ENCODE data around the gene GZF1.
A peak's percentile ranks its signal among the peaks of the same experiment; 100 is the strongest.

GZF1 gene

DNA sequence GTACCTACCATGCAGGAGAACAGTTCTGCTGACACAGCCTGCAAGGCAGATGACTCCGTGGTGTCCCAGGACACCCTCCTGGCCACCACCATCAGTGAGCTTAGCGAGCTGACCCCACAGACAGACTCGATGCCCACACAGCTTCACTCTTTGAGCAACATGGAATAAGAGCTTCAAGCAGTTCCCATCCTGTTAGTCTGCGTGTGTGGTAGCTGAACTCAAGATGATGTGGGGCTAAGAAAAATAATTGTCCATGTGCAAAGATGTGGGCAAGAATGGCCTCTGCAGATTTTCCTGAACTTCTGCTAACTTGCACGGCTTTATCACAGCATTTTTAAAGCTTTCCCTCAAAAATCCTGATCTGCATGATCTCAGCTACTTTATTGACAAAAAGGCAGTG, 8.3 kb downstream of the GZF1 start:
- no peak for DNase-seq

DNA sequence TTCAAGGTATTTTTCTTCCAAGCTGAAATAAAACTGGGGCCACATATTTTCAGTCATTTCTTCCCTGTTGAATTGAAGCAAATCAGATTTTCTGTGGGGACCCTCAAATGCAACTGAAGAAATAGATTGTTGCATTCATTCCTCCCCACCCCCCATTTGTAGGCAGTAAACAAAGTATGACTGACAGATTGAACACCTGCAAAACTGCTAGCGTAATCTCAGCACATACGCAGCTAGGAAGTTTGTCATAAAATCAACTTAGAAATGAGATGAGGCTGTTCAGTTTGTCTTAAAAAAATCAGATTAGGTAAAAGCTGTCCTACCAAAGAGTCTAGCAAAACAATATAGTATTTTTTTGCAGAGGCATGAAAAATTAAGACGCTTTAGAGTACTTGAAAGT, 8.9 kb downstream of the GZF1 start:
- DNase-seq: no peak

DNA sequence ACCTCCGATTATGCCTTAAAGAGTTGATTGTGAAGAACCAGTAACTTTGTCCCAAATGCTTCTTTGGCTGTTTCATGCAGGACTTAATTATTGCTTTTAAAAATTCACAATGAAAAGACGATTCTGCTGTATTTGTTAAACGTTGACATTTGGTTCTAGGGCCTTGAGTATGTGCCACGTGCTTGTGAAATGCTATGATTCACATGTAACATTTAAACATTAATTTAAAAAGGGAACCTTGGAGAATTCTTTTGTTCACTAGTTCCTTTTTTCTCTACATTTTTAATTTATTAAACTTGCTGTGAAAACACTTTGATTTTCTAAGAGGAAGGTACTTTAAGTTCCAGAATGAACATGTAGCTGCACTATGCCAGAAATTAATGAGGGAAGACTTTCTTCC, 9.5 kb downstream of the GZF1 start:
- no peak for DNase-seq

DNA sequence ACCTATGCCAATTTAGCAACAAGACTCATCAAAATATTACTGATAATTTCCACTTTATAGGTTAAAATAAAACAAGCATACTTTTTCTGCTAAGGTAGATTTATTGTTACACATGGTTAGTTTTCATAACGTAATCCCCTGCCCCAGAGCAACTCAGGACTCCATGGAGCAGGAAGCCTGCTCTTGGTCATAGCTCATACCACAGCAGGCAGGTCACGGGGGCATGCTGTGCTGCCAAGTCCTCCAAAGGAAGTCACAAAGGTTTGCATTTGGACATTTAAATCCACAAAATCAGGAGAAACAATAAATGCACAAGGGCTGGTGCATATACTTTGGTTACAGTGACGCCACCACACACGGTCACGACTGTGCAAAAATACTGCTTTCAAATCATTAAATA, 12.5 kb downstream of the GZF1 start:
- no peak for DNase-seq

DNA sequence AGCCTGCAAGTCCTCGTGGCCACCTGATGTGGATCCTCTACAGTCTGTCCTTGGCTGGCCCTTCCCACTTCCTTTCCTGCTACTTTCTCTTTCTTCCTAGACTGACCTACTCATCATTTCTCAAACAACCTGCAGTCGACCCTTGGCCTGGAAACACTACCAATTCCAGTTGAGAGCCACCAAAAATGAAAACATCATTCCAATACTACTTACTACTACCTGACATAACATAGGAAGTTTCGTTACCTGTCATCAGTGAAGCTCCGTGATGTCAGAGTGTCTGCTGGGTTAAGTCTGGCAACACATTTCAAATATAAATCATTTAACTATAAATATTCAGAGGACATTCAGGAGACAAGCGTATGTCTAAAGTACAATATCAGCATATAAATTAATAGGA, 13.8 kb downstream of the GZF1 start:
- DNase-seq: no peak

DNA sequence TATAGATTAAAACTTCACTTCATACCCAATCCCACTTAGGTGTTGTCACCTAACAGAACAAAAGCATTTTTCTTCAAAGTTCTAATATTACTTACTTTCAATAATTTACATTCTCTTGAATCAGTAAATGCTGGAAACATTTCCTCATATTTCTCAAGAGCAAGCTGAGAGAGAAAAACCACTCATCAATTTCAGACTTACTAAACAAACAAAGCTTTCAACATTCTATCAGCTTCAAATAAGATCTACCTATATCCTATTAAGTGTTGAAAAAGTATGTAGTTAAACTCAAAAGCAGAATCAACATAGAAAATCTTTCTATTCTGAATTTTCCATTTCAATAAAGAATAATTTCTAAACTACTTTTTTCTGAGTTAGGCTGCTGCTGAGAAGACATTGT, 17.8 kb downstream of the GZF1 start:
- no peak for DNase-seq

DNA sequence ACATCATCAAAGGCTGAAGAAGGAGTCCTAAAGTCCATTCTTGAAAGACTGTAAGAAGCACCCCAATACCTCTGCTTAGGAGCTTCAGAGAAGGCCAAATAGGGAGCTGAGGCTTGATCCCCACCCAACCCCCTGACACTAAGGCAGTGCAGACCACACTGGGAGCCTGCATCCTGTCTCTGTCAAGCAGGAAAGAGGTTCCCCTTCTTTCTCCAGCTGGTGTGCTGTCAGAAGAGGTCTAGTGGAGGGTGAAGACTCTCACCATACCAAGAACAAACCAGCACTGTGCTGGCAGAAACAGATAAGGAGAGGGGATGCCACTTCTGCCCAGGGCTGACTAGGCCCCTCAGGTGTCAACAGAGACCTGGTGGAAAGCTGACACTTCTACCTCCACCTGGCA, 19.9 kb downstream of the GZF1 start:
- DNase-seq: no peak

DNA sequence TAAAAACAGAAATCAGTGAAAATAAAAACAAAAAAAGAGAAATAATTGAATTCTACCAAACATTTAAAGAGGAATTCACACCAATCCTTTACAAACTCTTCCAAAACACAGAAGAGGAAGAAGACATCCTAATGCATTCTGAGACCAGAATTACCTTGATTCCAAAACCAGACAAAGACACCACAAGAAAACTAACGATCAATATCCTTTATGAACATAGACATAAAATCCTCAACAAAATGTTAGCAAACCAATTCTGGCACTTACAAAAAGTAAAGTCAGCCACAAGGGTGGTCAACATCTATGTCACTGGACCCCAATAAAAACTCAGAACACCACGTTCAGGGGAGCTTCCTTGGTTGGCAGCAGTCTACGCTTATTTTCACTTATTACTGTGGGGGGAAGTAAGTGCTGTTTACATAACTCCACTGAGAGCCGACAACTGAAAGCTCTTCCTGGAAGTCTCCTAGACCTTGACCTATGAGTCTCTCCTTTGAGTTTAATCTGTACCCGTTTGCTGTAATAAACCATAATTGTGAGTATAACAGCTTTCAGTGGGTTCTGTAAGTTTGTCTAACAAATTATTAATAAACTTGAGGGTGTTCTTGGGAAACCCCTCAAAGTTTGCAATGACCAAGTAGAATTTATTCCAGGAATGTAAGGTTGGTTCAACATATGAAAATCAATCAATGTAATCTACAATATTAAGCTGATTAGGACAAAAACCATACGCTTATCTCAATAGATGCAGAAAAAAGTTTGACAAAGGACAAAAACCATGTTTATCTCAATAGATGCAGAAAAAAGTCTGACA, 24.5 kb downstream of the GZF1 start:
- no peak for DNase-seq

DNA sequence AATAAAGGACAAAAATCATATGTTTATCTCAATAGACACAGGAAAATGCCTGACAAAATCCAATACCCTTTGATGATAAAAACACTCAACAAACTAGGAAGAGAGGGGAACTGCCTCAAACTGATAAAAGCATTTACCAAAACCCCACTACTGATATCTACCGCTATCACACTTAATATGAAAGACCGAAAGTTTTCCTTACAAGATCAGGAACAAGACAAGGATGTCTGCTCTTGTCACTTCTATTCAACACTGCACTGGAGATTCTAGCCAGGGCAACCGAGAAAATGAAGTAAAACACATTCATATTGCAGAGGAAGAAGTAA, 25.1 kb downstream of the GZF1 start:
- DNase-seq: no peak

DNA sequence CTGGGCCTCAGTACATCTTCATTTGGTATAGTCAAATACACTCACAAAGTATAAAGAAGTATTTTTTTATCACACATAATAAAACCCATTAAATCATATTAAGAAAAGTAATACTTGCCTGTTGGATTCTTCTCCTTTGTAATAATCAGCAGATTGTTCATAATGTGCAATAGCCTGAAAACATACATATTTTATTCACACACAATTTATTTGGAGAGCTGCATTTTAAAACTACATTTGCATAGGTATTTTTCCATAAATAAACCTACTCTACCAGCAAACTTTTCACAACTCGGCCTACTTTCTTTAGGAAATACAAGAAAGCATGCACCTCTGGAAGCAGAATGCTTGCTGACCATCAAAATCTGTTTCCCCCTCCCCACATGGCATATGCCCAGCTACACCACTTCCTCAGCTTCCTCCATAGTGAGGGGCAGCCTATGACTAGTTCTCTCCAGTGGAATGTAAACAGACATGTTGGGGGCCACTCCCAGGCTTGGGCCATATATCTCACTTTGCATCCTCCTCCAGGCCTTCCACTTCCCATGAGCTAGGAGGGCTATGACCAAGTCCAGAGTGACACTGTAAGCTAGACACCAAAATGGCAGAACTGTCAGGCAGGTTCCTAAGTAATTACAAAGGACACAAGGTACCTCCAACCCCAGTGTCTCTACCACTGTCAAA, 28.3 kb downstream of the GZF1 start:
- no peak for DNase-seq

DNA sequence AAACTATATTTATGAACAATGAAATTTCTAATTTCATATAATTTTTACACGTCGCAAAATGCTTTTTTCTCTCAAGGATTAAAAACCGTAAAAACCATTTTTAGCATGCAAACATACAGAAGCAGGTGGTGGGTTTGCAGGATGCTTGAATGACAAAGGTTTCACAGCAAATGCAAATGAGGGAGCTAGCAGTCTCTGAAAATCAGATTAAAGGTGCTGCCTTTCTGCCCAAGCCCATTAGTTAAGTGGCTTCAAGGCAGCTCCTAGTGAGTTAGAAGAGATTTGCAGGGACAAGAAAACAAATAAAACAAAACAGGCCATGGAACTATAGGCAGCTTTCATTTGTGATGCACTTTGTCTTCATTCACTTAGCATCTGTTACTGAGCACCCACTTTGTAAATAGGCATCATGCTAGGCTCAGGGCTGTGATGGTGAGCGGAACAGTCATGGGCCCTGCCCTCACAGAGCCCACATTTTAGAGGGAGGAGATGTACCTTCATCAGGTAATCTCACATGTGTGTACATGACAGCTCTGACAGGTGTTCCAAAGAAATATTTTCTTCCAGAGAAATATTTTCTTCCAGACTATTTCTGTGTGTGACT, 29.8 kb downstream of the GZF1 start:
- DNase-seq: no peak

DNA sequence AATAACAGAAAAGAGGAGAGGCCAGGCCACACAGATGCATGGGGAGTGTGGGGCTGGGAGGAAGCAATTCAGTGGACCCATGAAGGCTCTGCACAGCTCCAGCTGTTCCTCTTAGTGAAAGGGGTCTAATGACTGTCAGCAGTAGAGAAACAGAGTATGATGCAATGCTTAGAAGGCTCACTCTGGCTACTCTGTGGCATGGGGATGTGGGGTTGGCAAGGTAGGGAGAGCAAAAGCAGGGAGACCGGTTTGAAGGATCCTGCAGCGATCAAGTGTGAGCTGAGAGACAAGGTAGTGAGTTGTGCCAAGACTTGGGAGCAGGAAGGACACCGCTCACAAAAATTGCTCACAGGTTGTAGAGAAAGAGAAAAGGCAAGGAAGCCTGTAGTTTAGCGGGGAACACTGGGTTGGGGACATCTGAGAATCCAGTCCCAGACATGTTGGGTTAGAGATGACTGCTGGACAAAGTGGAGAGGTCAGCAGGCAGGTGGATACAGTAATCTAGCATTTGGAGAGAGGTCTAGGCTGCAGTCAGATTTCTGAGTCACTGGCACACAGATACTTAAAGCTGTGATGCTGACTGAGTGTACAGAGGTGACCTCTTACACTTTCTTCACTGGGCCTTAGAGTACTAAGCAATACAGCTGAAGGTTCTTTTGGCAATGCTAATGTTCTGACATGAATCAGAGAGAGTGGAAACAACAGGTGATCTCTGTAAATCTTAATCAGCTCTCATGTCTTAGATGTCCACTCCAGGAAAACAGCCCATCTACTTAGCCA, 32.2 kb downstream of the GZF1 start:
- no peak for DNase-seq

DNA sequence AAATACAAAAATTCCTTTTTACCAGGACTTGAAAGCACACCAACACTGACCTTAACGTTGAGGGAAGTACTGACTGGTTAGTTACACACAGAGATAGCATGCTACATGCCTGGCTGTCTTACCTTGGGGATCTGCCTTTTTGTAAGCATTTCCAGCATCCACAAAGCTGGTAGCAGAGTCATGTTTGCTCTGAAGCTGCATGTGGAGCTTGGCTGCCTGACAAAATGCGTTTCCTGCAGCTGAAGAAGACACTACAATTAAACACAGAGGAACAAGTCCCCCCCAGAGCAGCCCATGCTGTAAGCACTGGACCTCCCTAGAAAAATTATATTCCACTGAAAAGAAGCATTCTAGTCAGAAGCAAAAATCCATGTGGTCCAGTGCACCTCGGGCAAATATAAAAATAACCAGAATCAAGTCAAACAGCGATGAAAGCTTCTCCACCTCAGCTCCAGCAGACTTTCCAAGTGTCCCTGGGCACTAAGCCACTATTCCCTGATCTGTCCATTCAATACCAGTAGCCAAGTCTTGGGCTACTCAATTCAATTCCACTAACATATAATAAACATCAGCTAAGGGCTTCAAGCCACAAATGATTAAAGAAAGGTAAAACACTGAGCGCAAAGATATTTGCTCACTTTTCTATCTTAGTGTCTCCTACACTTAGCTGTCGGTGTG, 35.1 kb downstream of the GZF1 start:
- no peak for DNase-seq

DNA sequence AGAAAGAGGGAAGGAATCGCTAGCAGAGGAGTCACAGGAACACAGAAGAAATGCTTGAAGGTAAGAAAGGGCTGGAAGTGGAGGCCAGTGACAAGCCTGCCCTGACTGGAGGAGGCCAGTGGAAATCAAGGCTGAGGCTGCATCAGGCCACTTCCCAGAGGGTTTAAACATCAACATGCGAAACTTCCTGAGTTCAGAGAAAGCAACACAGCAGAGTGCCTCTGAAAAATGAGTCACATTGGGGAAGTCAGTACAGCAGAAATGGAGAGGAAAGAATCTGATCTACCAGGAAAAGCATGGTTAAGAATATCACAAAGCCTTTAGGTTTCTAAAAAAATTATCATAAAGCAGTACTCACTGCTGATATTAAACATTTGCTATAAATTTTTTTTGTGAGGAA, 36.0 kb downstream of the GZF1 start:
- DNase-seq: no peak

DNA sequence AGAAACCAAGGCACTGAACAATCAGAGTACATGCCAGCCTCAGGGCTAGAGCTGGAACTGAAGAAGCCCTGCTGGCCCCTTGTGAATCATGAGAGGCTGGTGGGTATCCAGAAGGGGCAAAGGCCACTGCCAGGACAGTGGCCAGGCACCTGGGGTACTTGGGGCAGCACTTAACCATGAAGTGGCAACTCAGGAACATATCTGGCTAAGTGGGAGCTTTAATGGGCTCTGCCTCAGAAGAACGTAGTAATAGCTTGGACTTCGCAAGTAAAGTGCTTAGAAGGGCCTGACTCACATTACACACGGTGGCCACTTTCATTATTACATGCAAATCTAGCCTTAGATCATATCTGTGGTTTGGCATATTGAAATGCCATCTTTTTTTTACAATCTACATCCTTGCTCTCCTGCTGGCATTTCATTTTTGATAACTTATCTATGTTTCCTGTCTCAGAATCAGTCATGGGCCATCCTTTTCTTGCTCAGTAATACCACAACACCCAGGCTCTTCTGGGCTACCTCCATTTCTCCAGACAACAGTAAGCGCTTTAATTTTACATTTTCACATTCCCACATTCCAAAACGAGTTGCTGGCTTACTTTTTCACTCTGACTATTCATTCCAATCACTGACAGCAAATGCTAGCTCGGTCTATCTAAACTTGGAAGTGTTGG, 37.7 kb downstream of the GZF1 start:
- peak in 1 of 5 experiments; percentile 89 for DNase-seq

DNA sequence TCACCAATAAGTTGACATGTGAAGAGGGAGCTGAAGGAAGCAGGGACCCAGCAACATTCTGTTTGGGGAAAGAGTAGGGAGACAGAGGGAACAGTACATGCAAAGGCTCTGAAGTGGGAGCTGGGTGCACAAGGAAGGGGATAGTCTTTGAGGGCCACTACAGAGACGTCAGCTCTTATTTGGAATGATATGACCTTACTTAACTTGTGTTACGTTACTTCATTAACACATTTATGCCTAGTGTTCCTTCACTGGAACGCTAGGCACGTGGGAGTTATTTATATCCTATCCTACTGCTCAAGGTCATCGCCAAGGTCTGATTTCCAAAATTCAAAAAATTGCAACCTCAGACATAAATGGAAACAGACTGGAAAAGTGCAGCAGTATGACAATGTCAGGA, 39.1 kb downstream of the GZF1 start:
- no peak for DNase-seq

DNA sequence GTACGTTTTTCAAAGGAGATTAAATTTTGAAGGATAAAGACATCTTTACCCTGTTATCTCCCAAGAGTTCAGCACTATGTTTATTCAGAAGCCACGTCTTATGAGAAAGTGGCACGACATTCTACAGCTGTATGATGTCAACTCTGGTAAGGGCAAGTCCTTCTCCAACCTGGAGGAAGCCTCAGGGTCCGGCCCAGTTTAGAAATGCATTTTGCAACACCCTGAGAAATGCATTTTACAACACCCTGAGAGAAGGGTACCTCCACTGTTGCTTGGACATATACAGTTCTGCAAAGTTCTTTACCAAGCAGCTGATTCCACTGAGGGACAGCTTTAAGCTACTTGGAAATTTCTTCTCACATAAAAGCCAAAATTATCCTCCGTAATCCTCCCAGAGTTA, 41.8 kb downstream of the GZF1 start:
- no peak for DNase-seq

DNA sequence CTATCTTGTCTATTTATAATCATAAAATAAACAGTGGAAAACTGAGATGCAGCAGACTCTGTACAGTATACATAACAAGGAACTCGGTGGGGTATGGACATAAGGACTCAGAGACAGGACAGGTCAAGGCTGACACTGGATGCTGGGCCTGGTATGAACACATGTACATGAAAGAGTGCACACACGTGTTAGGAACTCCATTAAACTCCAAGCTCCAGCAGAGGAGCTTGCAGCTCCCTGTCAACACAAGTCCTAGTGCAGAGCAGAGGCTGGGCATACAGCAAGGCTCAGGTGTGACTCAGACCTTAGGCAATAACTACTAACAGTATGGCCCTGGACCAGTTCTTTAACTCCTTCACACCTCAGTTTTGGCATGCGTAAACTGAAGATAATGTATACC, 42.2 kb downstream of the GZF1 start:
- no peak for DNase-seq

DNA sequence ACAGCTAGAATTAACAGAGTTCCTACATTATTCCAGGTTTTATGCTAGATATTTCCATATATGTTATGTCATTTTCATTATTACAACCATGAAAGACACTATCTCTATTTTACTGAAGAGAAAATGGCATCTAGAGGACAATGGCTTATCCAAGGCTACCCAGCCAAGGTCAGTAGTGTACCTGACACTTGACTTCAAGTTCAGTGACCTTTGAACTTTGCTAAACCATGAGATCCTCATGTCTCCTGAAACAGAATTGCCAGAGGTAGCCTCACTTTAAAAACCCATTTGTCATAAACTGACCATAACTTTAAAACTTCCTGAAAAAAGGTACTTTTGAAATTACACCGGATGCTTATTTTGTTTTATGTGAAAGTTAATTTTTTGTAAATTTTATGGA, 44.9 kb downstream of the GZF1 start:
- no peak for DNase-seq

DNA sequence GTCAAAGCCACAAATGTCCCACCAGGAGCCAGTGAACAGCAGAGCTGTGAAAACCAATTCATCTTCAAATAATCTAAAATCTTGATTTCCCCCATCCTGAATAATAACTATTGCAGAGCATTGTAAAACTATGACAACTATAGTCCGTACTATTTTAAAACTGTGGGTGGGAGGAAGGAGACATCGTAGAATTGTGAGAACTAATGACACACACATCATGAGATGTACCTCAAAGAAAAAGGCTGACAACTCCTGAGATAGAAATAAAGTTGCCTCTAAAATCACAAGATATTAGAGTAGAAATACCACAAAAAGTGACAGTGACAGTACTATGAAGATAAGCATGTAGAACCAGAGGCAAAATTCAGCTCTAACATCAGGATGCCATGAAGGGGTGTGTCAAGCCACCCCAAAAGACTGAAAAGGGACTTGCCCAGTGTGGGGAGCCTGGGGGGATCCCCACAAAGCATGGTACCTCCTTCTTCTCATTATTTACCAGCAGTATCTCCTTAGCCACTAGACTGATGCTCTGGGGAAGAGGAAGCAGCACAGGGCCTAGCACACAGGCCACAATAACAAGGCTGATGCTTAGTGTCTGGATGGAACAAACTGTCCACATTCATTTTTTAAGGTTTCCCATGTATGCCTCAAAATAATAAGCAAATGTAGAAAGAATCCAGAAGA, 45.9 kb downstream of the GZF1 start:
- DNase-seq: peak in 2 of 5 experiments; percentile 13 to 52

DNA sequence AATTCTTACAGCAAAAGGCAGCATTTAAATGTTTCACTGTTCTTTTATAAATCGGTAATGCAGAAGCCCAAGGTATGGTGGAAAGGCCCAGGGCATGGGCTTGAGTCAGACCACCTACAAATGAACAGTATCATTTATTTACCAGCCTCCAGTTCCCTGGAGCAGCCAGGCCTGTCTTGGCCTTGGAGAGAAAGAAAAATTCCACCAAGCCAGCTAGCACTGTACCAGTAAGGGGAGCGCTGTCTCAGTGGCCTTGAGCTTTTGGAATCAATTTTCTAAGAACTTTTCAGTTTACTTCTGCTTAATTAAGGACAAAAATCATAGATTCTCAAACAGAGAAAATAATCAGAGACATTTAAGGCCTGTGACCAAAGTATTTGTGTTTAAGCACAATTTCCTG, 47.0 kb downstream of the GZF1 start:
- DNase-seq: no peak

DNA sequence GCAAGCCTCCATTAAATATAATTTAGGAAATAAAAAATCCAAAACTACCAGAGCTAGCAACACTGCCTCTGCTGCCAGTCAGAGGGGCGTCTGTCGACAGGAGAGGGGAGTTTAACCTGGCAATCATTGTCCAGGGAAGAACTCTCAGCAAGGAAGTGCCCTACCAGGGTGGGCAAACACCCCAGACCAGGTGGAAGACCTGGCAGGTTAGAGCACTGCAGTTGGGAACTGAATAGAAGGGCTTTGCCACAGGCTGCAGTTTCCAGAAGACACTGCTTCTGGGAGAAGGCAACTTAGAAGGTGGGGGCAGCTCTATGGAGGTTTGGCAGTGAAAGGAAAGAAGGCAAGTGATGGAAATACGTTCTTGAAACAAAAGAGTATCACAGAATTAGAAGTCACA, 47.8 kb downstream of the GZF1 start:
- no peak for DNase-seq
